ENCODE measurements around the gene PRSS16.
"Not testable (repeated sequence)": the region's sequence is repeated elsewhere in the genome, so short reads cannot be mapped to it uniquely, and the experiment has no call there.

PRSS16 gene

DNA sequence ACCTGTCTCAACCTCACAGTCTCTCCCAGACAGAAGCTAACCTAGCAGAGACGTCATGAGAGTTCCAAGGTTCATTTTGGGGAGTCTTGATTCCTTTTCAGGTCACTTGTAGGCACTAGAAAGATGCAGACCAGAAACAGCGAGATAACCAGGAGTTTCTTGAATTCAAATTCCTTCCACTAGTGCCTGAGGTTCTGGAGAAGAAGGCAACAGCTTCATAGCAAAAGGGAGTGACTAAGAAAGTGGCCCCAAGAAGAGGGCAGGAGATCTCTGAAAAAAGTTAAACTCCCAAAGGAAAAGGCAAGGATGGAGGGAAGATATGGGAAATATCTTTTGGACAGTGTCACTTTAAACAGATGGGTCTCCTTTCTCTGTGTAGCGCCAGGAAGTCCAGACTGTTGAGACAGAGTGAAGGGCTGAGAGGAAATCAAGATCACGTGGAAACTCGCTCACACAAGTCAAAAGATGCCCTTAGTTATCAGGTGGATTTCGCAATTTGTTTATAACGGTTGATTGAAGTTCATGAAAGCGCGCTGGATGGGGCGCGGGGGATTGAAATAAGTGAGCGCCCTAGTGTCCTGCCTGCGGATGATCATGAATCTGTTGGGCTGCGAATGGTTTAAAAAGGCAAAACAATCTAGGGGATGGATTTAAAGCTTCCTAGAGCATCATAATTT is 4.8 kb upstream of the PRSS16 start:
- no peak for FAIRE-seq

DNA sequence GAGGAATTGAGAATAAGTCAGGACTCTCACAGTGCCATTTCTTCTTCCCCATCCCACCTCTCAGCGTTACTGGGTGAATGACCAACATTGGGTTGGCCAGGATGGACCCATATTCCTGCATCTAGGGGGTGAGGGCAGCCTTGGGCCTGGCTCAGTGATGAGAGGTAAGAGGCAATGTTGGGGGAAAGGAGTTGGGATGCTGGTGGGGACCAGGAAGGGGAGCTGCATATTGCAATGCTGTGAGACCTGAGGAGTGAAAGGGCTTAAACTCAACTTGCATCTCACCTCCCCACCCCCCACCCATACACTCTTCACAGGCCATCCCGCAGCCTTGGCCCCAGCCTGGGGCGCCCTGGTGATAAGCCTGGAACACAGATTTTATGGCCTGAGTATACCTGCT is 1.3 kb downstream of the PRSS16 start:
- no peak for FAIRE-seq

DNA sequence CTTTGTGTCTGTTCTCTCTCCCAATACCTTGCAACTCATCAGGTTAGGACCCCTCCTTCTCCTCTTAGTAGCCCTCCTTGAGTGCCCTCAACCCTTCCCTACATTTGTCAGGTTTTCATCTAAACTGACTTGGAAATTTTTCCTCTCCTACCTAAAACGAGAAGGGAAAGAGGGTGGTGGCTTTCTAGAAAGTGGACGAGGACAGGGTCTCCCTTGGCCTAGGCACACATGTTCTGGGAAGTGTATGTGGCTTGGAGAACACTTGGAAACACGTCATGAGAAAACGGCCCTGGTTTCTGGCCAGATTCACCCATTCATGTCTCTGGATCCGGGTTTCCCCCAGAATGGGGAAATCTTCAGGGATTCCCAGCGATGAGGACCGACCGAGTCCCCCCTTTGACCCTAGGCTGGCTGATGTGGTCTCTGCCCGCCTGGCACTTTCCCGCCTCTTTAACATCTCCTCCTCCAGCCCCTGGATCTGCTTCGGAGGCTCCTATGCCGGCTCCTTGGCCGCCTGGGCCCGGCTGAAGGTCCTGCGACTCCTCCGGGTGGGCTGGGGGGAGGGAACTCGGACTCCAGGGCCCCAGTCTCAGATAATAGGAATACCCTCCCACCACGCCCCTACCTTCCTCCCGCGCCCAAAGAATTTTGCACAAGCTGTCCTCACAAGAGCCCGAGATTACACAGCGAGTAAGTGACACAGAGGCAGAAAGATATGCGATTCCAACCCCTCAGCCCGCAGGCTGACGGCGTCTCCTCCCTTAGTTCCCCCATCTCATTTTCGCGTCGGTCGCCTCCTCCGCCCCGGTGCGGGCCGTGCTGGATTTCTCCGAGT is 3.0 kb downstream of the PRSS16 start:
- FAIRE-seq: no peak

DNA sequence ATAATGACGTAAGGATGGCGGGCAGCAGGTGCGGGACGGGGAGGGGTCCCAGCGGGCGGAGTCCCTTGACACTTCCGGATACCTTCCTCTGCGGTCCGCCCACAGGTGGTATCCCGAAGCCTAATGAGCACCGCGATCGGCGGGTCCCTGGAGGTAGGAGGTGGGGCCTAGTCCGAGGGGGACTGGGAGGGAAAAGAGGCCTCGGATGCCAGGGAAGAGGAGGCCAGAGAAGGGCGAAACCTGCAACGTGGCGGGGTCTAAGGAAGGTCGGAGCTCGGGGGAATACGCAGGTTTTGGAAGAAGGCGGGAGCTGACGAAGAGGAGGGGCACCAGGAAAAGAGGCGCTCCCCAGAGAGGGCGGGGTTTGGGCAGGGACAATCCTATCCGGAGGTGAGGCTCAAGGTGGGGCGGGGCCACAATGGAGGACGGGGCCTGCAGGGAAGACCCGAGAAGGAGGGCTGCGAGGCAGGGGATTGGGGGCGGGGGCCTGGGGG is 3.7 kb downstream of the PRSS16 start:
- FAIRE-seq: no peak

DNA sequence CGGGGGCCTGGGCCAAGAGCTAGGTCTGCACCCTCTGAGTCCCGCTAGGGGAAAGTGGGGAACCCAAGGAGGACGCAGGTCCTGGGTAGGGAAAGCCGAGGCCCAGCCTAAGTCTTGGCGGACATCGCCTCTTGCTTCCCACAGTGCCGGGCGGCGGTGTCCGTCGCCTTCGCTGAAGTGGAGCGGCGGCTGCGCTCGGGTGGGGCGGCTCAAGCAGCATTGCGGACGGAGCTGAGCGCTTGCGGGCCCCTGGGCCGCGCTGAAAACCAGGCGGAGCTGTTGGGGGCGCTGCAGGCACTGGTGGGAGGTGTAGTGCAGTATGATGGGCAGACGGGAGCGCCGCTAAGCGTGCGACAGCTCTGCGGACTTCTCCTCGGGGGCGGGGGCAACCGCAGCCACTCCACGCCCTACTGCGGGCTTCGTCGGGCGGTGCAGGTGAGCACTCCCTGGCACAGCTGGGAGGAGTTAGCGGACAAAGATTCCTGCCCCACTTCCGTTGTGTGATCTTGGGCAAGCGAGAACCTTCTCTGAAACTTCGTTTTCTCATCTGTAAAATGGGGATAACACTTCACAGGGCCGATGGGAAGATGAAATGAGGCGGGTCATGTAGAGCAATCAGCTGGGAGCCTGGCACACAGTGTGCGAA is 4.2 kb downstream of the PRSS16 start:
- no peak for FAIRE-seq

DNA sequence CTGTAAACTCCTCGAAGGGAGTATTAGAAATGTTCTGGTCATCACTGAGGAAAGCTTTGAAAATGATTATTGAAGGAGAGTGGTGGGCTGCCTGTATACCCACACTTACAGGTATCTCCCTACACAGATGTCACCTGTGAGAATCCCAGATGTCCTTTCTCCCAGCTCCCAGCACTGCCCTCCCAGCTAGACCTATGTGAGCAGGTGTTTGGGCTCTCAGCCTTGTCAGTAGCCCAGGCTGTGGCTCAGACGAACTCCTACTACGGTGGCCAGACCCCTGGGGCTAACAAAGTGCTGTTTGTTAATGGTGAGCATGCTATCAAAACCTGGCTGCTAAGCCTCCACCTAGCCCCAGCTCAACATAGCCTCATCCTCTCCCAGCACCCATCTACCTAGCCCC is 7.1 kb downstream of the PRSS16 start:
- no peak for FAIRE-seq

DNA sequence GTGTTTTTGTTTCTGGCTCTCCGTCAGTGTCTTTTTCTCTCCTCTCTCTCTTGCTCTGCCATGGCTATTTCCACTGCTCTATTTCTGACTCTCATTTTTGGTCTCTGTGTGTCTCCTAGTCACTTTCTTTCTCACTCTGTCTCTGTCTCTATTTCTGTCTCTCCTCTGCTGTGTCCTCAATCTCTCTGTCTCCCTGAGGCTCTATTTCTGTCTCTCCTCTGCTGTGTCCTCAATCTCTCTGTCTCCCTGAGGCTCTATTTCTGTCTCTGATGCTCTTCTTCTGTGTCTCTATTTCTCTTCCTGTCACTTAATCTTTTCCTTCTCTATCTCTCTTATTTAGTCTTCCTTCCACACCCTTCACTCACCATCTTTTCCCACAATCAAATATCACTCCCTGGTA is 8.4 kb downstream of the PRSS16 start:
- FAIRE-seq: no peak

DNA sequence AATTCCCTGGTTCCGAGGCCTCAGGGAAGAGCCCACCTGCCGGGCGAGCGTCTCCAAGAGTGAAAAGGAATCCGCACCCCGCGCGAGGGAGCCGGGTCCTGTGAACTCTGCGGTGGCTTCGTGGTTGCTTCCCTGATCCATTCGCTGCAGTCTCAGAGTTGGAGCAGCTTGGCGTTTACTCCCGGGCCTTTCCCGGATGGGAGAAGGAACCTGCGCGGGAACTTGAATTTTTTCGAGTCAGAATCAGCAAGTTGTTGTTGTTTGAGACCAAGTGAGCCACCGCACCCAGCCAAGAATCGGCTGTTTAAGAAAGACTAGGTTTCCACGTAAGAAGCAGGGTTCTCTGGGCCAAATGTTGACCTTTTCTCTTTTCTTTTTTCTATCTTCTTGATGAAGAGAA is 12.9 kb downstream of the PRSS16 start:
- FAIRE-seq: no peak

DNA sequence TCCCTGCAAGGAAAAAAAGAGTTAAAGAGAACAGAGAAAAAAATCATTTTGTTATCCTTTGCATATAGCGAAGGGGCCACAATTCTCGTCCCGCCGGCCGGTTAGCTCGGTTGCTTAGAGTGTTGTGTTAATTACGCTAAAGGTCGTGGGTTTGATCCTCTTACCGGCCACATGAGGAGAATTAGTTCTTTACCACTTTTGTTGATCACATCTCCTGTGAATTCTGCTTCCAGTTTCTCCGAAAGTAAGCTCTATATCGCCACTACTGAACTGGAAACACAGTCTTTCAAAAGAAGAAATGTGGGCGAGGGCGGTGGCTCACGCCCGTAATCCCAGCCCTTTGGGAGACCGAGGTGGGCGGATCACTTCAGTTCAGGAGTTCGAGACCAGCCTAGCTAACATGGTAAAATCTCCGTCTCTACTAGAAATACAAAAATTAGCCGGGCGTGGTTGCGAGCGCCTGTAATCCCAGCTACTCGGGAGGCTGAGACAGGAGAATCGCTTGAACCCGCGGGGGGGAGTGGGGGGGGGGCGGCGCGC is 13.4 kb downstream of the PRSS16 start:
- FAIRE-seq: no peak

DNA sequence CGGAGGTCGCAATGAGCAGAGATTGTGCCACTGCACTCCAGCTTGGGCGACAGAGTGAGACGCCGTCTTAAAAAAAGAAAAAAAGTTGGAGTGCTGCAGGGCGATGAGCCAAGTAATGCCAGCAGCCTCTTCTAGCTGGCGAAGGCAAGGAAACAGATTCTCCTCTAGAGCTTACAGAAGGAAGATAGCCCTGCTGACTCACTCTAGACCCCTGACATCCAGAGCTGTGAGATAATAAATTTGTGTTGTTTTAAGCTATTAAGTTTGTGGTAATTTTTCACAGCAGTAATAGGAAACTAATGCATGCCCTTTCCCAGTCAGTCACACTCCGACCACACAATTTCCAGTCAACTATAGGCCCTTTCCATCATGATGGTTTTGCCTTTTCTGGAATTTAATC is 16.4 kb downstream of the PRSS16 start:
- no peak for FAIRE-seq

DNA sequence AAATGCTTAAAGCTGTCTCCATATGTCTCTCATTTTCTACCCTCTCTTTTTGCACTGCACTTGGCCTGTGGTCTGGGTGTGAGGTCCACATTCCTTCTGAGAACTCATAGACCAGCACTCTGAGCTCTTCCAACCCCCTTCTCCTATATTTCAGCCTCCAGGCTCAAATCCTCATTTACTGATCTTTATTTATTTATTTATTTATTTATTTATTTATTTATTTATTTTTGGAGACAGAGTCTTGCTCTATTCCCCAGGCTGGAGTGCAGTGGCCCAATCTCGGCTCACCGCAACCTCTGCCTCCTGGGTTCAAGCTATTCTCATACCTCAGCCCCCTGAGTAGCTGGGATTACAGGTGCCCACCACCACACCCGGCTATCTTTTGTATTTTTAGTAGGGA is 19.5 kb downstream of the PRSS16 start:
- not testable (repeated sequence) for FAIRE-seq

DNA sequence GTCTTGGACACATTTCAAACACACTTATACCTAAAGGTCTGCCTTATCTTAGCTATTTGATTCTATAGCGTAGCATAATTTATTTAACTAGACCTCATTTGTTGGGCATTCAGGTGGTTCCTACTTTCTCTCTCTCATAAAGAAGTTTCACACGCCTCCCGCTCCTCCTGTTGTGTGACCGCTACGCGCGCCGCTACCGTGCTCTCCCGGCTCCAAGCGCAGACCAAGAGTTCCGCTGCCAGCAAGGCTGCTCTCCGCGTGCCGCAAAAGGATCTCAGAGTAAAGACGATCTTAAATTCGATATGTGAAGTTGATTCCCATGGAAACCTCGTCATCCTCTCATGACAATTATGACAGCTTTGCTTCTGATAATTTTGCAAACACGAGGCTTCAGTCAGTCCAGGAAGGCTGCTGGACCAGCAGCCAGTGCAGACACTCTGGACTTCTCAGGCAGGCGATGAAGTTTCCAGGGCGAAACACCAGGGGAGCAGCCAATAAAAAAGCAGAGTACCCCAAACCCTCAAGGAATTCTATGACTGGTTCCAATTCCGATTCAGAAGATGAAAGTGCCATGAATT is 20.4 kb downstream of the PRSS16 start:
- FAIRE-seq: no peak

DNA sequence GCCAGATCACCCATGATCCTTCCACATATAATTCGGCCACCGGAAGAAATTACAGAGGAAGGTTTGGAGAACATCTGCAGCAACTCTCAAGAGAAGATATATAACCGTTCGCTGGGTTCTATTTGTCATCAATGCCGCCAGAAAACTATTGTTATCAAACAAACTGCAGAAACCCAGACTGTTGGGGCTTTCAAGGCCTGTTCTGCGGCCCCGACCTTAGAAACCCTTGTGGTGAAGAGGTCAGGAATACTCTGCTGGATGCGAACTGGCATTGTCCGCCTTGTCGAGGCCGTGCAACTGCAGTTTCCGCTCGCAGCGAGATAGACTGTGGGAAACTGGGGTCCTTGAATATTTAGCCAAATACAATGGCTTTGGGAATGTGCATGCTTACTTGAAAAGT is 21.3 kb downstream of the PRSS16 start:
- FAIRE-seq: no peak

DNA sequence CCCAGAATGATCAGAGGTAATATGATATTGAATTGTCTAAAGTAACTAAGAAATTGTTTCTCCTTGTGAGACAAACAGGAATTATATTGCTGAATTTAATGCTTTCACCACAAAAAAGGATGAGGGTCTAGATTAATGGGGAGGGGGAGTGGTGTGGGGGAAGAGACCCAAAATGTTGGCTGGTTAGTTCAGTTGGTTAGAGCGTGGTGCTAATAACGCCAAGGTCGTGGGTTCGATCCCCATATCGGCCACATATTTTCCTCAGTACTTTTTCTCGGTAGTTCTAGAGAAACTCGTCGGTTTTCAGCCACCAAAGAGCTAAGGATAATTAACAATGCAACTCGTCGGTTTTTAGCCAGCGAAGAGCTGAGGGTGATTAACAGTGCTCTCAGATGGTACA is 26.3 kb downstream of the PRSS16 start:
- FAIRE-seq: no peak

DNA sequence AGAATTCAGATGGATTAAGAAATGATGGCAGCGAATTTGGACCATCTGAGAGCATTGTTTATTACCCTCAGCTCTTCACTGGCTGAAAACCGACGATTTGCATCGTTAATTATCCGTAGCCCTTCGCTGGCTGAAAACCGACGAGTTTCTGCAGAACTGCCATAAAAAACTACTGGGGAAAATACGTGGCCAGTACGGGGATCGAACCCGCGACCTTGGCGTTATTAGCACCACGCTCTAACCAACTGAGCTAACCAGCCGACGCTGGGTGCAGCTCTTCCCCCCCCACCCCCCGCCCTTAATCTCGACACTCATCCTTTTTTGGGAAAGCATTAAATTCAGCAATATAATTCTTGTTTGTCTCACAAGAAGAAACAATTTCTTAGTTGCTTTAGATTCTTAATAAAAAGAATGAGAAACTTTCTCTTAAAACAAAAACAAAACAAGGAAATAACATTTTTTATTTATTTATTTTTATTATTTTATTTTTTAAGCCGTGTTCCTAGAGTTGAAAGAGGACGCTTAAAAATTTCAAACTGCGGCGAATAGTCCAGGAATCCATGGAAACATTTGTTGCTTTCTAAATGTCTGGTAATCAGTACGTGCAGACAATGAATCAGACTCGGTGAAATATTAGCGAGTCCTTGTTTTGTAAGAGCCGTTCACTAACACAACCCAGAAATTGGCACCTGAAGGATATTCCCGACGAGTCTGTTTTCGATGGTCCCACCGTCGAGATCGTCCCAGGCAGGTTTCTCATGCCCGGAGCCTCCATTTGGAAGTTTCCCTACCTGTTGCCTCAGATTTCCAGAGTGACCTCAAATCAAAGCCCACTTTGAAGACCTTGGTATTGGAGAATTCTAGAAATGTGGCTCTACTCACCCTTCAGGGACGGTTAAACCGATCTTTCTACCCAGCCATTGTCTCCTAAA is 27.8 kb downstream of the PRSS16 start:
- FAIRE-seq: no peak

DNA sequence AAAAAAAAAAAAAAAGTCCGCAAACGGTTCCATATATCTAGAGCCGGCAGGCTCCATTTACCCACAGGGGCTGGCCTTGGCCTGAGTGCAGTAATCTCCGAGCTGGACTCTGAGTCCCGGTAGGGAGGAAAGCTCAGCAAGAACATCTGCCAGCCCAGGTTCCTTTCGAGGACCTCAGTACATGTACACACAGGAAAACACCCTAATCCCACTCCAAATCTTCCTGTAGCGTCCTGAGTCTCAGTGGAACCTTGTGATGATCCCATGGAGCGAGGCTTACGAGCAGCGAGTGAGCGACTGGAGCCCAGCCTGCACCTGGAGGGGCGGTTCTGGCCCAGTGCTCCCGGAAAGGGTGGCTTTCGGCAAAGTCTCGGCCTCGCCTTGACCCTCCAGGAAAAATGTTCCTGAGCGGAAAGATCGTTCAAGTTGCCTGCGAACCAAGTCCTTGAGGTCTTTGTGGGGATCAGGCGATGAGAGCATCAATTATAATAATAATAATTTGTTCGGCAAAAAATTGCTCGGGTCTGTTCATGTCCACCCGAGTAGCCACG is 32.1 kb downstream of the PRSS16 start:
- no peak for FAIRE-seq

DNA sequence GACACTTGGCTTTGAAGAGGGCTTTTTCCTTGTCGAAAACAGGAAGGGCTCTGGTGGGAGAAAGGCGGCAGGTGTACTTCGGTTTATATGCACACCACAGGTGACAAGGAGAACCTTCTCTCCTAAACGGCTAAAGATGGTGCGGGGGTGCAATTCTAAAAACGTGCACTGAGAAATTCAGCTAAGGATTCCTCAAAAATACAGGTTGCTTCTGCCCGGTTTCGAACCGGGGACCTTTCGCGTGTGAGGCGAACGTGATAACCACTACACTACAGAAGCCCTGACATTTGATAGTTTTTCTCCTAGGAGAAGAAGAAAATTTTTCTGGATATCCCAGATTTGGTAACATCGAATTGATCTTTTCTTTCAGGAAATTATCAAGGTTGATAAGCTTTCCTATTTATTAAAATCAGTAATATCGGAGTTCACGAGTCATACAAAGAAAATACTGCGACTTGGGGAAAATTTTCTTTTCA is 32.6 kb downstream of the PRSS16 start:
- FAIRE-seq: no peak

DNA sequence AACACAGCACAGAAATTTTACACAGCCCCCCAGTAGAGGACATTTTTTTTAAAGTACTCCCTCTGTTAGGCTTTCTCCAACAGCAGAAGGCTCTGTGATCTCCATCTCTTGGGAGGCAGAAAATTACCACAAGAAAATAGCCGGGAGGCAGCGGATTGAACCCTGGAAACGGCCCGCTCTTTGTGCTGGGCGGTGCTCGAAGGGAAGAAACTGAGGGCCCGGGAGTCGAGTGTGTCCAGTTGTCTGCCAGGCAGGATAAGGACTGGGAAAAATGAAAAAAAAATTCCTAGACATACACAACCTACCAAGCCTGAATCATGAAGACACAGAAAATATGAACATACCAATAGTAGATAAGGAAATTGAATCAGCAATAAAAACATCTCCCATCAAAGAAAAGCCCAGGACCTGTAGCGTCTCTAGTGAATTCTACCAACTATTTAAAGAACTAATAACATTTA is 33.1 kb downstream of the PRSS16 start:
- no peak for FAIRE-seq

DNA sequence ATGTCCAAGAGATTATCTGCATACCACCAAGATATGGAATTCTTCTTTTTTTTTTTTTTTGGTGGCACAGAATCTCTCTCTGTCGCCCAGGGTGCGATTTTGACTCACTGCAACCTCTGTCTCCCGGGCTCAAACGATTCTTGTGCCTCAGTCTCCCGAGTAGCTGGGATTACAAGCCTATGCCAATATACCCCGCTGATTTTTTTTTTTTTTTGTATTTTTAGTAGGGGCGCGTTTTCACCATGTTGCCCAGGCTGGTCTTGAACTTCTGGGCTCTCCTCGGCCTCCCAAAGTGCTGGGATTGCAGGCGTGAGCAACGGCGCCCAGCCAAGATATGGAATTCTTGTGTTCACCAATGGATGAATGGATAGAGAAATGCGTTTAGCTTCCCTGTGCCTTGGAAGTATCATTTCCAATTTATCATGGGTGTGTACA is 33.6 kb downstream of the PRSS16 start:
- FAIRE-seq: no peak

DNA sequence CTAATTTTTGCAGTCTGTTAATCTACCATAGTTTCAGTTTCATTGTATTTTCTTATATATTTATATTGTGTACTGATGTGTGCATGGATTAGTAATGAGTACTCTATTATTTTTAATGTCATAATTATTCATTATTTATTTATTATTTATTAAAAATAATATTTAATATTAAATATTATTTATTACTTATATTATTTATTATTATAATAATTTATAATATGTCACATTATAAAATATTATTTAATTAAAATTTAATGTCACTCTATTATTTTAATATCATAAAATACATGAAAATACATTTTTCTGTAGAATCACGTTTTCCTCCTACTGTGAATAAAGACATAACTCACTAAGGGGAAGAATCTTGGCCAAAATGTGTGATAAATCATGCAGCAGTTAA is 34.1 kb downstream of the PRSS16 start:
- peak; percentile 66 for FAIRE-seq

DNA sequence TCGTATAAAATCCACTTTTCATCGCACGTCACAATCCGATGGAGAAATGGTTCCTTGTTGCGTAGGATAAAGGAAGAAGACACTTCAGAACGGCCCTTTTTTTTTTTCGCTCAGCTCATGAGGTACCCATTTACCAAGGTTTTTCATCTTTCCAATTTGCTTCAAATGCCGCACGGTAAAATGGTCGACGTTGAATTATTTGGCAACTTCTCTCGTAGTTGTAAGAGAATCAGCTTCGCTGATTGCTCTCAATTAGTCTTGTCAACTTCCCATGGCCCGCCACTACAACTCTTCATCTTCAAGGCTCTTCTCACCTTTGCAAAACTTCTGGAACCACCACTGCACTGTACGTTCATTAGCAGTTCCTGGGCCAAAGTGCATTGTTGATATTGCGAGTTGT is 35.8 kb downstream of the PRSS16 start:
- FAIRE-seq: no peak
